Measurements from ENCODE around the gene TNRC6C. TPM values are rescaled to one million over a fixed set of nuclear protein-coding genes. Genes with fewer than 3 reads are reported as not detected.

The TNRC6C gene
- total RNA-seq, 1 donor from 2014 or later, result 13.1 TPM

DNA sequence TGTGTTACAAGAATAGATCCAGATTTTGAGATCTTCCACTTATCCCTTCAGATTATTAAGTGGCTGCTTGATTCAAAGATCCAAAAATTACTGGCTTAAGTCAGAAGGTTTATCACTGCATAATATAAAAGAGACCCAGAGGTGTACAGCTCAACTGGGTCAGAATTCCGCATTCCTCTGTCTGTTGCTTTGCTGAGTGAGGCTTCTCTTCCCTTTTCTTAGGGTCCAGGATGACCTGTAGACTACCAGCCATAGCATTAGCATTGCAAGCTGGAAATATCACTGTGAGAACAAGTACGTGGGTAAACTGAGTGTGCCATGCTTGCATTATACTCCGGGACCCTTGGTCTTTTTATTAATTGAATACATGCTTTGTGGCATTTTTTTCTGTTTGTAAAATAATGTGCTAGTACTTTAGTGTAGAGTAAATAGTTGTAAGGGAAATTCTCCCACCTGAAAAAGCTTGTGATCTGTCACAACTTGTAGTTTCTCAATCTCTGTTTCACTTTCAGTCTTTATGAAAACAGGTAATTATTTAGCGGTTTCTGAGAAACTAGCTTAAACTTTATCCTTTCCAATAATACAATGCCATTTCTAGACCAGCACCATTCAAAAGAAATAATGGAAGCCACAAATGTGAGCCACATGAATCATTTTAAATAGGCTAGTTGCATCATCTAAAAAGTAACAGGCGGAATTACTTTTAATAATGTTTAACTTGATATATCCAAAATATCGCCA is 61.6 kb downstream of the TNRC6C start:
- Mint-ChIP-seq H3K36me3 (ENCODE audit: low read depth, unreplicated experiment) (no peaks in the 10 kb centered on the region), H3K4me1 (ENCODE audit: unreplicated experiment) (no peaks in the 10 kb centered on the region), H3K27me3 (ENCODE audit: unreplicated experiment) (no peaks in the 10 kb centered on the region), H3K9me3 (ENCODE audit: unreplicated experiment) (no peaks in the 10 kb centered on the region), H3K4me3 (ENCODE audit: unreplicated experiment) (no peak overlapping the region), H3K27ac (ENCODE audit: unreplicated experiment) (no peak overlapping the region)
- DNase-seq (ENCODE audit: low spot score), result no peak
- TF ChIP-seq, protein P1, sequence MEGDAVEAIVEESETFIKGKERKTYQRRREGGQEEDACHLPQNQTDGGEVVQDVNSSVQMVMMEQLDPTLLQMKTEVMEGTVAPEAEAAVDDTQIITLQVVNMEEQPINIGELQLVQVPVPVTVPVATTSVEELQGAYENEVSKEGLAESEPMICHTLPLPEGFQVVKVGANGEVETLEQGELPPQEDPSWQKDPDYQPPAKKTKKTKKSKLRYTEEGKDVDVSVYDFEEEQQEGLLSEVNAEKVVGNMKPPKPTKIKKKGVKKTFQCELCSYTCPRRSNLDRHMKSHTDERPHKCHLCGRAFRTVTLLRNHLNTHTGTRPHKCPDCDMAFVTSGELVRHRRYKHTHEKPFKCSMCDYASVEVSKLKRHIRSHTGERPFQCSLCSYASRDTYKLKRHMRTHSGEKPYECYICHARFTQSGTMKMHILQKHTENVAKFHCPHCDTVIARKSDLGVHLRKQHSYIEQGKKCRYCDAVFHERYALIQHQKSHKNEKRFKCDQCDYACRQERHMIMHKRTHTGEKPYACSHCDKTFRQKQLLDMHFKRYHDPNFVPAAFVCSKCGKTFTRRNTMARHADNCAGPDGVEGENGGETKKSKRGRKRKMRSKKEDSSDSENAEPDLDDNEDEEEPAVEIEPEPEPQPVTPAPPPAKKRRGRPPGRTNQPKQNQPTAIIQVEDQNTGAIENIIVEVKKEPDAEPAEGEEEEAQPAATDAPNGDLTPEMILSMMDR (IDR thresholded peaks at IDR 0.05; ENCODE audit: unreplicated experiment), result no peak

DNA sequence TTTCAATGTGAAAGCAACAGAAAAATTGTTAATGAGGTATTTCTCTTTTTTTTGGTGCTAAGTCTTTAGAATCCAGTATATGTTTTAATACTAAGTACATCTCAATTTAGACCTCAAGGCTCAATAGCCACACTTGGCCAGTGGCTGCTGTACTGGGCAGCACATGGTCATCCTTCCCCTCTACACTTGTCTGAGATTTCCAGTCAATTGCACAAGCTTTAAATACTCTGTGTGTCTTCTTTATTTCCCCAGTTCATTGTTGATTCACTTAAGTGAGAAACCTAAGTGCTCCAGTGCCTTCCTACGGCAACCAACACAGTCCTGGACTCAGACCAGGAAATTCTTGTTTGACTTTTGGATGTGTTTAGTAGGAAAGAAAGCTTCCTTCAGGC is 62.2 kb downstream of the TNRC6C start:
- DNase-seq (ENCODE audit: low spot score), result no peak
- no peaks in the 10 kb centered on the region for H3K4me1 Mint-ChIP-seq (ENCODE audit: unreplicated experiment)
- no peaks in the 10 kb centered on the region for H3K9me3 Mint-ChIP-seq (ENCODE audit: unreplicated experiment)
- no peak overlapping the region for H3K27ac Mint-ChIP-seq (ENCODE audit: unreplicated experiment)
- no peaks in the 10 kb centered on the region for H3K27me3 Mint-ChIP-seq (ENCODE audit: unreplicated experiment)
- no peak overlapping the region for H3K4me3 Mint-ChIP-seq (ENCODE audit: unreplicated experiment)
- TF ChIP-seq, protein P1 (IDR thresholded peaks at IDR 0.05; ENCODE audit: unreplicated experiment), result no peak
- H3K36me3 Mint-ChIP-seq (ENCODE audit: low read depth, unreplicated experiment), result no peaks in the 10 kb centered on the region

DNA sequence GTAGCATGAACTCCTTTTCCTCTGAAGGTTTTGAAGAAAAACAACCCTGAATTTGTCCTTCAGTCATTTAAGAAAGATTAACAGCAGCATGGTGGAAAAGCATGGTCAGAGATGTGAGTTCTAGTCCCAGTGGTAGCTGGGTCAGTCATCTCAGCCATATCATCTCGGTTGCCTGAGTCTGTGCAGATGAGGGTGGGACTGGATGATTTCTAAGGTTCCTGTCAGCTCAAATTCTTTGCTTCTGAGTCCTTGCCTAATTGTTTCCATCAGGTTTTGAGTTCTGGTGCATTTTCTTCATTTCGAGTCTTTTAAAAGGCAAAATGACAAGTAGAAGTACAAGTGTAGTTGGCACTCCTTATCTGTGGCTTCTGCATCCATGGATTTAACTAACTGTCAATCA is 63.9 kb downstream of the TNRC6C start:
- Mint-ChIP-seq H3K27me3 (ENCODE audit: unreplicated experiment) (no peaks in the 10 kb centered on the region), H3K27ac (ENCODE audit: unreplicated experiment) (no peak overlapping the region), H3K4me1 (ENCODE audit: unreplicated experiment) (peaks cover 8% of the 10 kb centered on the region), H3K4me3 (ENCODE audit: unreplicated experiment) (no peak overlapping the region), H3K9me3 (ENCODE audit: unreplicated experiment) (no peaks in the 10 kb centered on the region), H3K36me3 (ENCODE audit: low read depth, unreplicated experiment) (no peaks in the 10 kb centered on the region)
- TF ChIP-seq, protein P1 (IDR thresholded peaks at IDR 0.05; ENCODE audit: unreplicated experiment), result no peak
- no peak for DNase-seq (ENCODE audit: low spot score)

DNA sequence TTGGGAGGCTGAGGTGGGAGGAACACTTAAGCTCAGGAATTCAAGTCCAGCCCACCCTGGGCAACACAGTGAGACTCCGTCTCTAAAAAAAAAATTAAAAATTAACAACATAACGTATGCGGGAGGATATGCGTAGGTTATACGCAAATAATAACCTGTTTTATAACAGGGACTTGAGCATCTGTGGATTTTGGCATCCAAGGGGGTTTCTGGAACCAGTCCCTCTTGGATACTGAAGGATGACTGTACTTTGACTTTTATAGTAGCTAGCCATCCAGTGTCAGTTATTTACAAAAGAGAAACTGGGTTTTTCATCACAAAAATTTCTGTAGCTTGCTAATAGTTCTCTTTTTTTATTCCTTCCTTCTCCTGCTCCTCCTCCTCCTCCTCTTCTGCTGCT is 64.5 kb downstream of the TNRC6C start:
- Mint-ChIP-seq H3K4me1 (ENCODE audit: unreplicated experiment) (peaks cover 9% of the 10 kb centered on the region), H3K4me3 (ENCODE audit: unreplicated experiment) (no peak overlapping the region), H3K36me3 (ENCODE audit: low read depth, unreplicated experiment) (no peaks in the 10 kb centered on the region), H3K9me3 (ENCODE audit: unreplicated experiment) (no peaks in the 10 kb centered on the region), H3K27me3 (ENCODE audit: unreplicated experiment) (no peaks in the 10 kb centered on the region), H3K27ac (ENCODE audit: unreplicated experiment) (no peak overlapping the region)
- no peak for DNase-seq (ENCODE audit: low spot score)
- TF ChIP-seq, protein P1 (IDR thresholded peaks at IDR 0.05; ENCODE audit: unreplicated experiment), result no peak

DNA sequence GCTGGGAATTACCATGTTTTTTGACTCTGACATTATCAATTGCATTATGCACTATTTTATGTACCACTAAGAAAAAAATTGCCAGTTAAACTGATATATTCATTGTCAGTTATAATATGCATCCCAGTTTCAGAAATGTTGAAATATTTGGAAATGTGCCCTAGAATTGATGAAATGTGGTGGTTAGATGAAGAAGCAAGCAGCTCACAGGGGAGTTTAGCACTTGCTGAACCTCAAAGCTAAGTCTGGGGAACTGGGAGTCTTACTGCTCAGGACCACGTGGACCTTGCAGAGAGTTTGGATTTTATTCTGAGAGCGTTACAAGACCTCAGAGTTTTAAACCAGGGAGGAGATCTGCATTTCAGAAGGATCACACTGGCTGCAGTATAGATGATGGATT is 67.9 kb downstream of the TNRC6C start:
- Mint-ChIP-seq H3K4me3 (ENCODE audit: unreplicated experiment) (no peak overlapping the region), H3K36me3 (ENCODE audit: low read depth, unreplicated experiment) (no peaks in the 10 kb centered on the region), H3K27me3 (ENCODE audit: unreplicated experiment) (no peaks in the 10 kb centered on the region), H3K4me1 (ENCODE audit: unreplicated experiment) (peaks cover 13% of the 10 kb centered on the region), H3K27ac (ENCODE audit: unreplicated experiment) (no peak overlapping the region), H3K9me3 (ENCODE audit: unreplicated experiment) (no peaks in the 10 kb centered on the region)
- DNase-seq (ENCODE audit: low spot score), result no peak
- TF ChIP-seq, protein P1 (IDR thresholded peaks at IDR 0.05; ENCODE audit: unreplicated experiment), result no peak
